Measurements from ENCODE around the gene FIBP. TPM values are rescaled to one million over a fixed set of nuclear protein-coding genes. Genes with fewer than 3 reads are reported as not detected.

The FIBP gene
- total RNA-seq, 2 donors from 2014 or later = 81.0 to 92.0 TPM

- H3K4me1 ChIP-seq (ENCODE audit: control insufficient read depth, insufficient read depth, low read length) = peaks cover 3% of the 10 kb centered on the region
- peak within 1 kb of the TSS; percentile 15 for H3K9ac ChIP-seq (ENCODE audit: extremely low read depth, low read length, poor library complexity, severe bottlenecking)
- H3K27me3 Mint-ChIP-seq (ENCODE audit: insufficient read depth) = peaks cover 89% of the 10 kb centered on the region
Observed at GRCh38 chr11:65900125-65900898, 12.0 kb upstream of the FIBP start, which contains the start of gene FOSL1. TSS of gene FOSL1 (minus strand) at chr11:65900388. CDS start at chr11:65900339, 49 bp downstream.

GRCh38 chr11:65899356-65900124, 11.3 kb upstream of the FIBP start:
- Mint-ChIP-seq H3K36me3 (ENCODE audit: low read depth) (no peaks in the 10 kb centered on the region), H3K27me3 (ENCODE audit: insufficient read depth) (peaks cover 84% of the 10 kb centered on the region), H3K4me1 (peaks cover 8% of the 10 kb centered on the region), H3K4me3 (peak overlapping the region; percentile 47), H3K27ac (no peak overlapping the region), H3K9me3 (no peaks in the 10 kb centered on the region)
- Histone ChIP-seq H3K36me3 (ENCODE audit: control insufficient read depth, insufficient read depth, low read length) (no peaks in the 10 kb centered on the region), H3K27me3 (ENCODE audit: control insufficient read depth, insufficient read depth, low read length, poor library complexity, severe bottlenecking) (peaks cover 49% of the 10 kb centered on the region), H3K9me3 (ENCODE audit: control insufficient read depth, low read length) (no peaks in the 10 kb centered on the region), H3K4me1 (ENCODE audit: control insufficient read depth, insufficient read depth, low read length) (peaks cover 3% of the 10 kb centered on the region), H3K4me3 (ENCODE audit: low read length) (peak overlapping the region; percentile 59), H3K27ac (ENCODE audit: low read depth, low read length) (no peak overlapping the region), H3K9ac (ENCODE audit: extremely low read depth, low read length, poor library complexity, severe bottlenecking) (peak overlapping the region; percentile 15)
- TF ChIP-seq CTCF (conservative IDR thresholded peaks at IDR 0.05) = no peak
- peak; percentile 82 for DNase-seq
- WGBS, 2 experiments (ENCODE audit: insufficient coverage in 1 of 2, insufficient read length in 1 of 2) = 4 to 9% methylated on average over 30 to 78 of the region's 78 CpGs

More at GRCh38 chr11:65900125-65900898, 12.0 kb upstream of the FIBP start, which contains the start of gene FOSL1:
- no peak for TF ChIP-seq CTCF (conservative IDR thresholded peaks at IDR 0.05)
- no peaks in the 10 kb centered on the region for H3K36me3 ChIP-seq (ENCODE audit: control insufficient read depth, insufficient read depth, low read length)
- Mint-ChIP-seq H3K36me3 (ENCODE audit: low read depth) (no peaks in the 10 kb centered on the region), H3K9me3 (no peaks in the 10 kb centered on the region), H3K4me3 (peak within 1 kb of the TSS; percentile 47), H3K4me1 (peaks cover 8% of the 10 kb centered on the region), H3K27ac (no peak within 1 kb of the TSS)
- no peak within 1 kb of the TSS for H3K27ac ChIP-seq (ENCODE audit: low read depth, low read length)
- DNase-seq = peak; percentile 98
- no peaks in the 10 kb centered on the region for H3K9me3 ChIP-seq (ENCODE audit: control insufficient read depth, low read length)
- WGBS, 2 experiments (ENCODE audit: insufficient coverage in 1 of 2, insufficient read length in 1 of 2) = 2 to 10% methylated on average over 15 to 80 of the region's 80 CpGs
- peaks cover 49% of the 10 kb centered on the region for H3K27me3 ChIP-seq (ENCODE audit: control insufficient read depth, insufficient read depth, low read length, poor library complexity, severe bottlenecking)
- H3K4me3 ChIP-seq (ENCODE audit: low read length) = peak within 1 kb of the TSS; percentile 59

- peak overlapping the region; percentile 35 for H3K4me3 ChIP-seq (ENCODE audit: low read length)
- WGBS, 2 experiments (ENCODE audit: insufficient coverage in 1 of 2, insufficient read length in 1 of 2) = 30 to 45% methylated on average over 12 to 28 of the region's 28 CpGs
- H3K4me1 ChIP-seq (ENCODE audit: control insufficient read depth, insufficient read depth, low read length) = peaks cover 3% of the 10 kb centered on the region
- Mint-ChIP-seq H3K4me3 (peak overlapping the region; percentile 39), H3K27me3 (ENCODE audit: insufficient read depth) (peaks cover 79% of the 10 kb centered on the region), H3K9me3 (no peaks in the 10 kb centered on the region), H3K27ac (no peak overlapping the region), H3K36me3 (ENCODE audit: low read depth) (no peaks in the 10 kb centered on the region), H3K4me1 (peaks cover 10% of the 10 kb centered on the region)
- TF ChIP-seq CTCF (conservative IDR thresholded peaks at IDR 0.05) = no peak
- peaks cover 49% of the 10 kb centered on the region for H3K27me3 ChIP-seq (ENCODE audit: control insufficient read depth, insufficient read depth, low read length, poor library complexity, severe bottlenecking)
- H3K36me3 ChIP-seq (ENCODE audit: control insufficient read depth, insufficient read depth, low read length) = no peaks in the 10 kb centered on the region
- H3K9me3 ChIP-seq (ENCODE audit: control insufficient read depth, low read length) = no peaks in the 10 kb centered on the region
- no peak for DNase-seq
- no peak overlapping the region for H3K9ac ChIP-seq (ENCODE audit: extremely low read depth, low read length, poor library complexity, severe bottlenecking)
- no peak overlapping the region for H3K27ac ChIP-seq (ENCODE audit: low read depth, low read length)
Observed at GRCh38 chr11:65898656-65899355, 10.5 kb upstream of the FIBP start.
